Osteocyte (in vitro differentiated cells): Measurements from ENCODE around the gene VPS4B. TPM values are rescaled to one million over a fixed set of nuclear protein-coding genes. Genes with fewer than 3 reads are reported as not detected.

ENCODE experiments used
- DNase-seq: peaks from one replicate; pipeline ENCODE4 v3.0.0; 2021; ENCODE audit warnings: mixed read lengths; ENCODE audit not compliant: unreplicated experiment; ENCODE audit errors: extremely low spot score
- H3K27ac Mint-ChIP-seq: one replicate; pipeline ENCODE4 v1.8.0; 2021; ENCODE audit warnings: mild to moderate bottlenecking, mixed read lengths; ENCODE audit not compliant: unreplicated experiment
- H3K27me3 Mint-ChIP-seq: one replicate; pipeline ENCODE4 v1.8.0; 2021; ENCODE audit warnings: mixed read lengths; ENCODE audit not compliant: unreplicated experiment
- H3K36me3 Mint-ChIP-seq: one replicate; pipeline ENCODE4 v1.8.0; 2021; ENCODE audit warnings: mixed read lengths; ENCODE audit not compliant: unreplicated experiment
- H3K4me1 Mint-ChIP-seq: one replicate; pipeline ENCODE4 v1.8.0; 2021; ENCODE audit warnings: mixed read lengths; ENCODE audit not compliant: unreplicated experiment
- H3K4me3 Mint-ChIP-seq: one replicate; pipeline ENCODE4 v1.8.0; 2021; ENCODE audit warnings: mild to moderate bottlenecking, moderate library complexity, mixed read lengths; ENCODE audit not compliant: unreplicated experiment
- H3K9me3 Mint-ChIP-seq: one replicate; pipeline ENCODE4 v1.8.0; 2021; ENCODE audit warnings: mixed read lengths; ENCODE audit not compliant: unreplicated experiment
- total RNA-seq: library from RNA; stranded (reverse); gene quantifications from 2 replicates; pipeline ENCODE4 v1.2.1, GENCODE V29; 2021
- TF ChIP-seq, protein P1 (sequence below): fragments of 200-600 bp; sonication (generic); IDR thresholded peaks from 2 replicates; pipeline ENCODE4 v1.5.0; 2021; ENCODE audit warnings: antibody characterized with exemption, mild to moderate bottlenecking, moderate library complexity

Gene VPS4B
- total RNA-seq, 1 donor from 2014 or later = 59.1 TPM

DNA sequence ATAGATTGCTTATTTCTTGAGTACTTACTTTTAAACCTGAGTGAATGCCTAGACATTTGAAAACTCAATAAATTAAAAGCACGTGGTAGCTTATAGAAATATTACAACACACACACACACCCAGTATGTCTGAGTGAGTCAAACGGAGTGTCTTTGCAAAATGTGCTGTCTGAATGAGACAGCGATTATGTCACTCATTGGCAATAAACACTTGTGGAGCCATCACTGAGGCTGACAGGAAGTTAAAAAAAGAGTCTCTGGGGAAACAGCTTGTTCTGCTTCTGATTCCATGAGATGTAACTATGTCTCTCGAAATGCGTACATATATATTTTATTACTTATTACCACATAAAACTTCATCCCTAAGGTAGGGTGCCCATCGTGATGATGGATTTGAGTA is 22.3 kb upstream of the VPS4B start:
- H3K27me3 Mint-ChIP-seq = no peaks in the 10 kb centered on the region
- no peaks in the 10 kb centered on the region for H3K9me3 Mint-ChIP-seq
- DNase-seq = no peak
- no peak overlapping the region for H3K27ac Mint-ChIP-seq
- H3K4me3 Mint-ChIP-seq = no peak overlapping the region
- H3K4me1 Mint-ChIP-seq = peaks cover 17% of the 10 kb centered on the region
- H3K36me3 Mint-ChIP-seq = no peaks in the 10 kb centered on the region
- TF ChIP-seq, protein P1, sequence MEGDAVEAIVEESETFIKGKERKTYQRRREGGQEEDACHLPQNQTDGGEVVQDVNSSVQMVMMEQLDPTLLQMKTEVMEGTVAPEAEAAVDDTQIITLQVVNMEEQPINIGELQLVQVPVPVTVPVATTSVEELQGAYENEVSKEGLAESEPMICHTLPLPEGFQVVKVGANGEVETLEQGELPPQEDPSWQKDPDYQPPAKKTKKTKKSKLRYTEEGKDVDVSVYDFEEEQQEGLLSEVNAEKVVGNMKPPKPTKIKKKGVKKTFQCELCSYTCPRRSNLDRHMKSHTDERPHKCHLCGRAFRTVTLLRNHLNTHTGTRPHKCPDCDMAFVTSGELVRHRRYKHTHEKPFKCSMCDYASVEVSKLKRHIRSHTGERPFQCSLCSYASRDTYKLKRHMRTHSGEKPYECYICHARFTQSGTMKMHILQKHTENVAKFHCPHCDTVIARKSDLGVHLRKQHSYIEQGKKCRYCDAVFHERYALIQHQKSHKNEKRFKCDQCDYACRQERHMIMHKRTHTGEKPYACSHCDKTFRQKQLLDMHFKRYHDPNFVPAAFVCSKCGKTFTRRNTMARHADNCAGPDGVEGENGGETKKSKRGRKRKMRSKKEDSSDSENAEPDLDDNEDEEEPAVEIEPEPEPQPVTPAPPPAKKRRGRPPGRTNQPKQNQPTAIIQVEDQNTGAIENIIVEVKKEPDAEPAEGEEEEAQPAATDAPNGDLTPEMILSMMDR = no peak

DNA sequence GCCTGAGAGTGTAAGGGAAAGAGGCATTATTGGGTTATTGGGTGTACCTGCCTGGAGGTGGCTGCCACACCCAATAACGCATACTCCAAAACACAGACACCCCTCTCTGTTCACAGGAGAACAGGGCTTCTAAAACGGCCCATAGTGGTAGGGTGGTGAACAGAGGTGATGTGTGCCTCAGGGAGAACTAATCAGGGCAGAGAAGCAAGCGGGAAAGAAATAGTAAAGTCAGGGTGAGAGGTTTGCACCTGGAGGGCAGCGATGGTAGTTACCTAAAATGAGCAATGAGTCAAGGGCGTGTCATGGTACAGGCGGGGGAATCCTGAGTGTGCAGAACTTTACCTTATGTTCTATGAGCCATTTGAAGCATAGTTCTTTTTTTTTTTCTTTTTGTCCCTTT is 21.6 kb upstream of the VPS4B start:
- TF ChIP-seq, protein P1 = no peak
- Mint-ChIP-seq H3K4me3 (no peak overlapping the region), H3K27ac (peak overlapping the region; percentile 9), H3K9me3 (no peaks in the 10 kb centered on the region), H3K27me3 (no peaks in the 10 kb centered on the region), H3K36me3 (no peaks in the 10 kb centered on the region), H3K4me1 (peaks cover 22% of the 10 kb centered on the region)
- DNase-seq = no peak

DNA sequence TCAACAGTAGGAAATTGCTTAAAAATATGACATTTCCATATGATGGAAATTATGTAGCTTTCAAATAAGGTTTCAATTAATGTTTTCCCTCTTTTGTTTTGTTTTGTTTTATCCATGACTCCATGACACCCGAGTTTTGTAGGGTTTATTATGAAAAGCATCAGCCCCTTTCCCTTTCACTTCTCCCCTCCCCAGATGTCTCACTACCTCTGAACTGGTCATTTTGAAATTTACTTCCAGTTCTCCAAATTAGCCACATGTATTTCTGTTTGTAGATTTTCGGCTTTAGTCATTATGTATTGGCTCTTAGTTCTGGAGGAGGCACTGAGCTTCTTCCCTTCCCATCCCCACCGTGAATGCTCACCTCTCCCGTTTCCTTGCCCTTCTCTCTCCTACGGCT is 18.6 kb upstream of the VPS4B start:
- H3K27me3 Mint-ChIP-seq = no peaks in the 10 kb centered on the region
- H3K4me3 Mint-ChIP-seq = no peak overlapping the region
- TF ChIP-seq, protein P1 = no peak
- peaks cover 26% of the 10 kb centered on the region for H3K4me1 Mint-ChIP-seq
- no peaks in the 10 kb centered on the region for H3K36me3 Mint-ChIP-seq
- no peak for DNase-seq
- H3K27ac Mint-ChIP-seq = no peak overlapping the region
- no peaks in the 10 kb centered on the region for H3K9me3 Mint-ChIP-seq

DNA sequence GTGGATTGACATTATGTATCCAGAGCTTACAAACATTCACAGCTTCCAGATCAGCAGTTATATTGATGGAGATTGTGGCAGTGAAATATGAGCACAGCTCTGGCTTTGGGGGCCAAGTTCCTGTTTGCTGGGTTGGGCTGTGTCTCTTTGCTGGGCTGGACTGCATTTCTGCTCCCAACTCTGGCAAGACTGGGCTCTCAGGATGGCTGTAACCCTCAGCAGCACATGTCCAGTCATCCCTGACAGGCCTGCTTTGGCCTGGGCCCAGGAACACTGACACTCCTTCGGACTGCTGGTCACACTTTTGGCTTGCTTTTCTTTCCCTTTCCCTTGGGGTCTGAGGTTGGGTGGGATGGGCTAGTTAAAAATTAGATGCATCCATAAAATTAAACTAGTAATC is 17.9 kb upstream of the VPS4B start:
- peaks cover 26% of the 10 kb centered on the region for H3K4me1 Mint-ChIP-seq
- no peak overlapping the region for H3K27ac Mint-ChIP-seq
- peaks cover under 1% of the 10 kb centered on the region for H3K27me3 Mint-ChIP-seq
- no peaks in the 10 kb centered on the region for H3K36me3 Mint-ChIP-seq
- no peak overlapping the region for H3K4me3 Mint-ChIP-seq
- TF ChIP-seq, protein P1 = no peak
- no peak for DNase-seq
- H3K9me3 Mint-ChIP-seq = no peaks in the 10 kb centered on the region

DNA sequence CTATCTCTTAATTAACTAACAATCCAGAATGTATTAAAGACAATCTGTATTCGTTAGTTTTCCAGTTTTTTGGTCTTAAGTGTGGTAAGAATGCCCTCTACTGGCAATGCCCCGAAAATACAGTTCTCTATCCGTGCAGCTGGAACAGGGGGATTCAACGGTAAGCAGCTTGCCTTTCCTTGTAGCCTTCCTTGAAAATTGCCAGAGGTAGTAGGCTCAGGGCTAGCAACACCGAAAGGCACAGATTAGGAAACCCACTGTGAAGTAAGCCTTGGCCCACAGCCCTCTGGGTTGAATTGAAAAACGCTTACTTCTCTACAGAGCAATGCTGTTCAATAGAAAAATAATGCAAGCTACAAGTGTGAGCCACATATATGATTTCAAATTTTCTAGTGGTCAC is 17.1 kb upstream of the VPS4B start:
- DNase-seq = no peak
- Mint-ChIP-seq H3K27ac (no peak overlapping the region), H3K9me3 (no peaks in the 10 kb centered on the region), H3K4me1 (peaks cover 22% of the 10 kb centered on the region), H3K36me3 (no peaks in the 10 kb centered on the region), H3K27me3 (peaks cover 8% of the 10 kb centered on the region), H3K4me3 (no peak overlapping the region)
- TF ChIP-seq, protein P1 = peak; percentile 86
